ENCODE data around the gene NYNRIN. TPM values are rescaled to one million over a fixed set of nuclear protein-coding genes. Genes with fewer than 3 reads are reported as not detected.

The NYNRIN gene
- total and polyA plus RNA-seq, 10 of the 15 experiments (the other 5 are each of a cell fraction or from before 2014, with no cell fraction given), result under 0.01 to 0.15 (median 0.01) TPM; not detected in 5

GRCh38 chr14:24417832-24418491 is 19.2 kb downstream of the NYNRIN start (continued):
- TF ChIP-seq, protein P1, sequence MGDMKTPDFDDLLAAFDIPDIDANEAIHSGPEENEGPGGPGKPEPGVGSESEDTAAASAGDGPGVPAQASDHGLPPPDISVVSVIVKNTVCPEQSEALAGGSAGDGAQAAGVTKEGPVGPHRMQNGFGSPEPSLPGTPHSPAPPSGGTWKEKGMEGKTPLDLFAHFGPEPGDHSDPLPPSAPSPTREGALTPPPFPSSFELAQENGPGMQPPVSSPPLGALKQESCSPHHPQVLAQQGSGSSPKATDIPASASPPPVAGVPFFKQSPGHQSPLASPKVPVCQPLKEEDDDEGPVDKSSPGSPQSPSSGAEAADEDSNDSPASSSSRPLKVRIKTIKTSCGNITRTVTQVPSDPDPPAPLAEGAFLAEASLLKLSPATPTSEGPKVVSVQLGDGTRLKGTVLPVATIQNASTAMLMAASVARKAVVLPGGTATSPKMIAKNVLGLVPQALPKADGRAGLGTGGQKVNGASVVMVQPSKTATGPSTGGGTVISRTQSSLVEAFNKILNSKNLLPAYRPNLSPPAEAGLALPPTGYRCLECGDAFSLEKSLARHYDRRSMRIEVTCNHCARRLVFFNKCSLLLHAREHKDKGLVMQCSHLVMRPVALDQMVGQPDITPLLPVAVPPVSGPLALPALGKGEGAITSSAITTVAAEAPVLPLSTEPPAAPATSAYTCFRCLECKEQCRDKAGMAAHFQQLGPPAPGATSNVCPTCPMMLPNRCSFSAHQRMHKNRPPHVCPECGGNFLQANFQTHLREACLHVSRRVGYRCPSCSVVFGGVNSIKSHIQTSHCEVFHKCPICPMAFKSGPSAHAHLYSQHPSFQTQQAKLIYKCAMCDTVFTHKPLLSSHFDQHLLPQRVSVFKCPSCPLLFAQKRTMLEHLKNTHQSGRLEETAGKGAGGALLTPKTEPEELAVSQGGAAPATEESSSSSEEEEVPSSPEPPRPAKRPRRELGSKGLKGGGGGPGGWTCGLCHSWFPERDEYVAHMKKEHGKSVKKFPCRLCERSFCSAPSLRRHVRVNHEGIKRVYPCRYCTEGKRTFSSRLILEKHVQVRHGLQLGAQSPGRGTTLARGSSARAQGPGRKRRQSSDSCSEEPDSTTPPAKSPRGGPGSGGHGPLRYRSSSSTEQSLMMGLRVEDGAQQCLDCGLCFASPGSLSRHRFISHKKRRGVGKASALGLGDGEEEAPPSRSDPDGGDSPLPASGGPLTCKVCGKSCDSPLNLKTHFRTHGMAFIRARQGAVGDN (IDR thresholded peaks at IDR 0.05), result no peak

- POLR2A ChIA-PET, result no interaction called here
Measured at GRCh38 chr14:24418492-24418873, 19.7 kb downstream of the NYNRIN start.

More at GRCh38 chr14:24418492-24418873, 19.7 kb downstream of the NYNRIN start:
- no peaks in the 10 kb centered on the region for H4K20me1 ChIP-seq (ENCODE audit: control insufficient read depth, insufficient read depth)
- intact Hi-C loops (cut with micrococcal nuclease; ENCODE audit: unreplicated experiment) (no loop called here), in situ Hi-C loops (cut with MboI) (no loop called here)
- DNase-seq (ENCODE audit: low read depth, low spot score) (no peak), FAIRE-seq (no peak), ATAC-seq (no peak)
- ChIA-PET RAD21 (ENCODE audit: unreplicated experiment) (interaction anchor here (1.1 to 2.0 kb wide), 2 partner anchors 12 to 13 kb away, joined by 4 to 10 read pairs; partner anchors contain the start of gene KHNYN), CTCF (interaction anchor here (0.9 to 2.2 kb wide), 6 partner anchors 12 to 84 kb away, joined by 3 to 18 read pairs (median 3); partner anchors contain the start of genes CBLN3 and KHNYN), SMC1A (ENCODE audit: uncharacterized antibody, unreplicated experiment) (interaction anchor here (0.9 to 2.1 kb wide), 3 partner anchors 9 to 19 kb away, joined by 3 to 6 read pairs (median 4); no protein-coding TSS in a partner anchor)
- H3K4me2 ChIP-seq (ENCODE audit: control insufficient read depth, insufficient read depth), result no peak overlapping the region
- TF ChIP-seq NFIC (IDR thresholded peaks at IDR 0.05; ENCODE audit: low read depth, low read length), result no peak
- TF ChIP-seq CHD2 (IDR thresholded peaks at IDR 0.05; ENCODE audit: borderline replicate concordance, low read depth, low read length), result no peak
- no peak for TF ChIP-seq SIX5 (IDR thresholded peaks at IDR 0.05; ENCODE audit: low read depth, low read length, severe bottlenecking)
- H3K4me1 ChIP-seq (ENCODE audit: control insufficient read depth, insufficient read depth, low read length), result no peaks in the 10 kb centered on the region
- no peak overlapping the region for H2AFZ ChIP-seq (ENCODE audit: control insufficient read depth, low read depth, low read length)
- no peak overlapping the region for H3K4me3 ChIP-seq
- no peak overlapping the region for H3K9ac ChIP-seq (ENCODE audit: control insufficient read depth, insufficient read depth, low read length)
- 29% methylated on average over 6 of the region's 6 CpGs for WGBS (ENCODE audit: insufficient coverage, insufficient replicate concordance, low lambda C conversion rate, missing lambda C conversion rate)
- no peak overlapping the region for H3K27ac ChIP-seq (ENCODE audit: control insufficient read depth, insufficient read depth)
- no peaks in the 10 kb centered on the region; a peak in 2 of 4 replicates for H3K27me3 ChIP-seq (replicated peaks in 1 of 2; ENCODE audit: control insufficient read depth in 2 of 2, insufficient read depth in 2 of 2, low read length in 1 of 2)
- H3K79me2 ChIP-seq (ENCODE audit: control insufficient read depth, insufficient read depth, low read length), result no peaks in the 10 kb centered on the region
- no peaks in the 10 kb centered on the region for H3K36me3 ChIP-seq (ENCODE audit: control insufficient read depth in 2 of 2, insufficient read depth in 2 of 2, low read length in 1 of 2)
- H3K9me3 ChIP-seq (replicated peaks; ENCODE audit: control insufficient read depth, insufficient read depth, low read length), result no peaks in the 10 kb centered on the region
- no TSS peak for BruUV-seq (replicated peaks)
